HG03558 (cell line): ENCODE results near the gene VASH2.
"Not testable (repeated sequence)": the region's sequence is repeated elsewhere in the genome, so short reads cannot be mapped to it uniquely, and the experiment has no call there.

Experiments
- ATAC-seq: cut with Tn5 transposase; IDR thresholded peaks from one replicate; pipeline ENCODE4 v1.9.1; 2021; ENCODE audit warnings: moderate number of reproducible peaks; ENCODE audit not compliant: unreplicated experiment; ENCODE audit errors: extremely low read depth

VASH2 gene

DNA sequence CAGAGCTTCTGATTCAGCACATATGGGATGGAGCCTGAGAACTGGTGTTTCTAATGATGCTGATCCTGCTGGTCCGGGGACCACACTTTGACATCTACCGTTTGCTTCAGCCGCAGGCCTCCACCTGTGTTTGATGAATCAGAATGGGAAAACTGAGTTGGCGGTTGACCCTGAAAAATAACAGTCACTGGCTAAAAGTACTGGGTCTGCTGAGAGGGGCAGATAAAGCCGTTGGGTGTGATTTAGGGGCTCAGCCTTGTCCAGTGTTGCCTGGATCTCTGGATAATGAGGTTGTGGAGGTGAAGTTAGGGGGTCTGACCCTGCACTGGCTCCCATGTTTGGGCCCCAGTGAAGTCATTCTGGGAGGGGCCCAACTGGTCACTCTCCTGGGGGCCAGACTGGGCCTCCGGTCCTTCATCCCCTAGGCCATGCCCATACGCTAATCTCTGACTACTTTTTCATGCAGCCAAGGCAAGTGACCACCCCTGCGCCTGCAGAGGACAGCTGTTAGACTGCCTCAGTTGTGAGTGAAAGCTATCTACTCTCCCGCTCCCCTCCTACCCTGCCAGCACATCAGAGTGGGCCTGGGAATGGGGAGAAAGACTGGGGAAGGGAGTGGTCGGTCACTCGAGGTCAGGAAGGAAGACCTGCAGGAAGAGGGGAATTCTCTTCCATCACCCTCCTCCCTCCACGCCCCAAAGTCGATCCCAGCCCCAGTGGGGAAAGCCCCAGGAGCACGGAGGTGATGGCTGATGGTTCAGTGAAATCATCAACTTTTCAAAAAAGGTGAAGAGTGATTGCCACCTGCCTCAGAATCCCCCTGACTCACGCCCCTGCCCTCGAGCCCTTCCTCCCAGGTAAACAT, 27.7 kb downstream of the VASH2 start:
- no peak for ATAC-seq

DNA sequence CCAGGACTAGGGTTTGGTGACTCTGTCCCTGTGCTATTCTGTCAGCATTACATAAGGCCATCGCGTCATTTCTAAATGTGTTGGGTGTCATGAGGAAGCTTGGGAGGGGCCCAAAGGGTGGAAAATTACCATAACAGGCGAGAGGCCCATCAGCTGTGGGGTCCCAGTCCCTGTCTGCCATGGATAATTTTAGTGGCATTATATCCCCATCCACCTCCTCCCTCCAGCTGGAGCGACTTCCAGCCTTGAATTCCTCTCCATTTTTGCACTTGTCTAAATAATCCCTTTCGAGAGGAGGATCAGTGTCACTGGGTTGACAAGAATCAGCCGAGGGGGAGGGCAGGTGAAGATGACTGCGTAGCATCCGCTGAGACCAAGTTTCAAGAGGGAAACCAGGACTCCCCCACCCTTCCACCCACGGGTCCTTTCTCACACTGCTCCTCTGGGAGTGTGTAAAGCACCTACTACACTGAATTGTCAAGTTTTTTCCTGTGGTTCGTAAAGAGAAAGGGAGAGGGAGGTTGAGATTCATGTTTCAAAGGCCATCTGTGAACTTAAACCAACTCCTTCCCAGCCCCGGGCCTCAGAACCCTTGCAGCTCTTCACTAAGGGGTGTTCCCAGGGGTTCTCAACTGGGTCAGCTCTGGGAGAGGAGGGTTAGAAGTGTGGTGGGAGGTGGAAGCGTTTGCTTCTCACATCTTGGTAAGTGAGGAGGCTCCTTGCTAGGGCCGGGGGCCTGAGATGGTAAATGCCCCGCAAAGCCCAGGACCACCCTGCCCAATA, 29.2 kb downstream of the VASH2 start:
- no peak for ATAC-seq

DNA sequence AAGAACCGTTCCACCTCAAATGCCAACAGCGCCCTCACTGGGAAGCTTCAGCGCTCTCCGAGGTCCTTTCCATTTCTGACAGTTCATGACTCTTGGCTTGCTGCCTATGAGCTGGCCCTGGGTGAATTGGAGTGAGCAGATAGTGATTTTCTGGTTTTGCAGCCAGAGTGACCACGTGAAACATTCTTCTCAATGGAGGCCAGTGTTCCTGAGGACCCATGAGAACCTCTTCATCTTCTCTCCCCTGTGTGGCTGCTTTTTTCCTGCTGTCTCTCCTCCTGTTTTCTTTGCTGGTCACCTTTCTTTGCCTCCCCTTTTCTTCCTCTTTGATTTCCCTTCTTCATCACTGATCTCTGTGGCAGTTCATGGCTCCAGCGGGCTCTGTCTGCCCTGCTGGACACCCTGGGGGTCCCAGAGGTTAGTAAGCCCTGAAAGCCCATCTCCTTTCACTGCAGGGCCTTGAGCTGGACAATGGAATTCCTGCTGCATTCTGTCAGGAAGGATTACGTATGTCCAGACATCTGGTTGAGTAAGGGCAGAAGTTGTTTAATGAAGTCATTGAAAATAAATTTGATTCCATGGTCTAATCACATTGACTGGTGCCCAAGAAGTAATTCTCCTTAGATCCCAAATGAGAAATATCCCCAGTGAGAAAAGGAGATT, 29.9 kb downstream of the VASH2 start:
- no peak for ATAC-seq

DNA sequence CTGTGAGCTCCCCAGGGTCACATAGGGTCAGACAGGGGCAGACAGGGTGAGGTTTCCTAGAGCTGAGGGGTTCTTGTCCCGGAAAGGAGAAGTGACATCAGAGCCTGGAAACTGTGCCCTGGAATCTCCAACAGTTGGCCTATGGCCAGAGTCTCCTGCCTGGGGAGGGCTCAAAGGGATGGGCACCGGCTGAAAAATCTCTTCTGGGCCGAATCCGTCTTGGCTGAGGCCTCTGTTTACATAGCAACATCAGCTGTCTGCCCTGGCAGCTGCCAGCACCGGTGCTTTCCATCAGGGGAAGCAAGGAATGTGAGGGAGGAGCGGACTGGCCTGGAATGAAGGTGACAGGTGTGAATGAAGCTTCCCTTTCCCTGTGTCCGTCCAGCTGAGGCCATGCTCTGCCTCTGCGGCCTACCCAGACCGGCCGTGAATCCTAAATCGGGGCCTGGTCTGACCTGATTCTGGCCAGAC, 30.7 kb downstream of the VASH2 start:
- no peak for ATAC-seq

DNA sequence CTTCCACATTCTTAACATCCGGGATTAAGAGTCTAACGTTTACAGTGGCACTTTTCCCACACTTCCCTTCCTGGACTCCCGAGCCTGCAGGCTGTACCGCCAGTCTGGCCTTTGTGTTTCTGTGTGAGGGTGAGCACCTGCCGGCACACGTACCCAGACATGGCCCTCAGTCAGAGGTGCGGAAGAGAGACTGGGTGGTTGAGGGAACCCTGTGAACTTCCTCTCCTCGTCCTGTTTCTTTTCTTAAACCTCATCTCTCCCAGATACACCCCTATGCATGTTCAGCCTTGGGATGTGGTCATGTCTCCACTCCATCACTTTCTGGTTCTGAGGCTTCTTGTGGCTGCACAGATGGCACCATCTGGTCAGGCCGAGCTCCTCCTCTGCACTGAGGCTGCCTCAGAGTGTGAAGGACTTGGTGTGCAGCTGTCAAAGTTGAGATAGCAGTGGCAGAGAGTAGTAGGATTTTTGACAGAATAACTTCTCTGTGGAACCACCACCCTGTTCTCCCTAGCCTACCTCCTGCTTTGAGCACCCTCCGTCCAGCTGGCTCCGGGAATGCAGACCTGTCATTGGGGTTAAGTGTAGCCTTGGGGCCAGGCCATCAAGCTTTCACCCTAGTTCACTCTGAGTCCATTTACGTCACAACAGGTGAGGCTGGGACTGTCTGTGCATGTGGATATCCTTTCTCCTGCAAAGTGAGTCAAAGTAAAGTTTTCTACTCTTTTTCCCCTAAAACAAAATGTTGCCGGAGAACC, 31.4 kb downstream of the VASH2 start:
- ATAC-seq = peak; percentile 35

DNA sequence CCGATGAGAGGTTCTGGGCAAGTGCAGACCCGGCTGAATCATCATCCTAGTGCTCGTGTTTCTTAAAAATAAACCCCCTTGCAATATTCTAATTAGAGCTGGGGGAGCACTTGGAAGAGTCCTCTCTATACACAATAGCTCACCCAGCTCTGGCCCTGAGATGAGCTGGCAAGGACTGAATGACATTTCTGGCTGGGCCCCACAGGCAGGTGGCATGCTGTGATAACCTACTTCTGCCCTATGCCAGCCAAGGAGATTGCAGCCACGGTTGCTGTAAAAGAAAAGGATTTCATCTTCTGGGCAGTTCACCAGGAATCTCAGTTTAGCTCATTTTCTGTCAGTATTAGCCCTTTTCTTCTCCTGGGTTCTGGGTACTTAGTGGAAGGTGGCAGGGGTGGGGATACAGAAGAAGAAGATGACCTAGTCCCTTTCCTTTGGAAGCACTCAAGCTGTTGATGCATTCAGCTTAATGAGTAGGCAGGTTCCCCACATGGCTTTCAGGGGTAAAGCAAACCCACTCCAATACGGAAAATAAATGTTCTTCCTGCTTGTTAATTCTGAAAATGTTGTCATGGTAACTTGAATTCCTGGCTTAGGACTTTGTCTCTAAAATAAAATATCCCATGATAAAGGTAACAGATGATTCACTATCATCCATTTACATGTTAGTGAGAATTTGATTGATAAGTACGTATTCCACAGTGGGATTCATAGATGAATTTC, 32.2 kb downstream of the VASH2 start:
- no peak for ATAC-seq

DNA sequence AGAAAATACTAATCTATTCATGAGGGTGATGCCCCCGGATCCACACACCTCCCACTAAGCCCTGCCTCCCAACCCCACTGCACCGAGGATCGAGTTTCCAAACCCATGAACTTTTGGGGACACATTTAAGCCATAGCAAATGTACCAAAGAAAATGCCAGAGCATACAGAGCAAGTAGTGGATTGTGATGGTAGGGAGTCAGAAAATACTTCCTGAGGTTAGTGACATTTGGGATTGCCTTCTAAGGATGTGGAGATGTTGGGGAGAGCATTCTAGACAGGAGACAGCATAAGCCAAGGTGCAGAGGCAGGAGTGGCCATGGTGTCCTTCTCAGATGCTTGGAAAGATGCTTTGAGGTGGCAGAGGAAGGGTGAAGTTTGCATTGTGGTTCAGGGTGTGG, 33.1 kb downstream of the VASH2 start:
- no peak for ATAC-seq

DNA sequence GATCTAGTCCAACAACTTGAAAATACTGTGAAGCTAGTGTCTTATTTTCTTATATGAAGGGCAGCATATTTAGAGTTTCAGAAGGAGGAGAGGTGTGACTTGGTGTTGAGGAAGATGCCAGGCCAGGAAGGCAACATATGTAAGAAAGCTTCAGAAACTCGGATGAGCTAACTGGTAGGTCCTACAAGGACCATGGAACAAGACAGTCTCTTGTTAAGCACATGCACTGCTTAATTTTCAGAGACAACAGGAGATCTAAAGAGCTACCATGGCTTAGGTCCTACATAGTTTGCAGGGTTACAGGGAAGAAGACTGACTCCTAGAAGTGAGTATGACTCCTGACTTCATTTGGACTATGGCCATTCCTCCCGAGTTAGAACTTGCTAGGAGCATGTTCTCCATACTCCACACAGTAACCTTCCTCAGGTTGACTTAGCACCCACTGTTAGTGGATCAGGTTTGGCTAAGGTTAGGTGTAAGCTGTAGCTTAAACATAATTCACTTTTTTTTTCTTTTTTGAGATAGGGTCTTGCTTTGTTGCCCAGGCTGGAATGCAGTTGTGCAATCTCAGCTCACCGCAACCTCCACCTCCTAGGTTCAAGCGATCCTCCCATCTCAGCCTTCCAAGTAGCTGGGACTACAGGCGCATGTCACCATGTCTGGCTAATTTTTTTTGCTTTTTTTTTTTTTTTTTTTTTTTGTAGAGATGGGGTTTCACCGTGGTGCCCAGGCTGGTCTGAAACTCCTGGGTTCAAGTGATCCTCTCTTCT, 34.4 kb downstream of the VASH2 start:
- no peak for ATAC-seq

DNA sequence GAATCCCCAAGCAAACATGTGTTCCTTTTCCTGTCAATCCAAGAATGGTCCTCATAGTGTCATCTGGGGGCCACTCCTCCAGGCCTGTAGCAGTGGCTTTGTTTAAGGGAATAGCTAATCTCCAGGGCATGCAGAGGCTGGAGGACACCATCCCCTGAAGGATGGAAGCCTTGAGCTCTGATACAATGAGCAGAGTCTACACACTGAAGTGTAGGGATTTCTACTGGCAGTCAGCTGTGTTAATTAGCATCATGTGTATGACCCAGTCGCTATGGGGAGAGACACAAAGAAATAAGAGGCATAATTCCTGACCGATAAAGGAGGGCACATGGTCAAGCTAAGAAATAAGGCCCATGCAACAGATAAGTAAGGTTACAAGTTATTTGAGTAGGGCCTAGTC, 36.2 kb downstream of the VASH2 start:
- ATAC-seq = no peak

DNA sequence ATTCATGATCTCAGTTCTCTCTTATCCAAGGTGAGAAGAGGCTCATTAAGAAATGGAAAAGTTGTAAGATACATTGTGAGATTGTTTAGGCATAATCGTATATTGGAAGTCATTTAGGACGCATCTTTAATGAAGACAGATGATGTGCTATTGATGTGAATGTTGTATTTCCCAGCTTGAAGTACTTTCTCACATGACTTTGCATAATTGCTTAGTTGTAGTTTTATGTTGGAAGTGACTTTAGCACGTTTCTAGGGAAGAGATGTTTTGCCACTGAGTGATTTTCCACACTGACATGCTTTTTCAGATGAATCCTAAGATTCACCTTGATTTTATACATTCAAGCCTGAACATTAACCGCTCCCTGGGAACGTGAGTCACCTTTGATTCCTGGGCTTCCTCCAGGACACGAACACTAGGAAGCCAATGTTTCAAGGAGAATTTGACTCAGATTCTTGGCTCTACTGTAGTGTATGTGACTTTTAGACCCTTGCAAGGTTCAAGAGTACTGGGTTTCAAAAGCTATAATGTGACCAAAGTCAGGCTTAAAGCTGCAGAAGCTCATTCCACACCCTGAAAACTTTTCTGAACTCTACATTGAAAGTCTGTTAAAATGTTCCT, 37.5 kb downstream of the VASH2 start:
- no peak for ATAC-seq

DNA sequence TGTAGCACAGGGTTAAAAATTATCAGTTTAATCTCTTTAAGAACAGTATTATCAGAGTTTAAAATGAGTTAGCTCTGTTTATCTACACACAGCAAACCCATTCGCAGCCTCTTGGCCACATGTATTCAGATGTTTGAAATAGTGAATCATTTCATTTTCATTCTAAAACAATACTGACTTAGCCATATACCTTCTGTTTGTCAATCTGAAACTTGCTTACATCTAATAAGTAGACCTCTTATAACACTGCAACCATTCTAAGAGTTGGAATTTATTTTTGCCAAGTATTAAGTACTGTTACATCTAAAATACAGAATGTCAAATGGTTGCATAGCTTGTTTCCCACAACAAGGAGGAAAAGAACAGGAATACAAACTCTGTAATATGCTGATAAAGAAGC, 39.9 kb downstream of the VASH2 start:
- no peak for ATAC-seq

DNA sequence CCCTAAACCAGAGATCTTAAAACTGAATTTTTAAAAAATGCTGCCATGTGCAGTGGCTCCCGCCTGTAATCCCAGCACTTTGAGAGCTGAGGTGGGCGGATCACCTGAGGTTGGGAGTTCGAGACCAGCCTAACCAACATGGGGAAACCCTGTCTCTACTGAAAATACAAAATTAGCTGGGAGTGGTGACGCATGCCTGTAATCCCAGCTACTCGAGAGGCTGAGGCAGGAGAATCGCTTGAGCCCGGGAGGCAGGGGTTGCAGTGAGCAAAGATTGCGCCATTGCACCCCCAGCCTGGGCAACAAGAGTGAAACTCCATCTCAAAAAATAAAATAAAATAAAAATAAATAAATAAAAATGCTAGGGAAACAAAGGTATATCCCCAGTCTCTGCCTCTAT, 43.6 kb downstream of the VASH2 start:
- ATAC-seq = not testable (repeated sequence)

DNA sequence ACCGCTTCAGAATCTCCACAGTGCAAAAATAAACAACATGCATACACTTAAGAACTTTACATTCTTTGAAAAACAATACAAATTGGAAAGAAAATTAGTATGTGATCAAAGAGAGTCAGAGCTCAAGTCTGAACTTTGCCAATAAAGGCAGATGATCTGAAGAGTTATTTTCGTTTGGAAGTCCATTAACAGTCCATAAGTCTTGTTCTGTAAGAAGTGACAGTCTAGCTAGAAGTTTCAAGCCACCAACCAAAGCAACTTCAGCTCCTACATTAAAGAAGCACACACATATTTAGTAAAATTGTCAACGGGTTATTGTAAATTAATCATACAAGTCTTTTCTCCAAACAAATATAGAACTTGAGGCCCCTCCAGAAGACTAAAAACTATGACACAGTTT, 44.6 kb downstream of the VASH2 start:
- ATAC-seq = no peak

DNA sequence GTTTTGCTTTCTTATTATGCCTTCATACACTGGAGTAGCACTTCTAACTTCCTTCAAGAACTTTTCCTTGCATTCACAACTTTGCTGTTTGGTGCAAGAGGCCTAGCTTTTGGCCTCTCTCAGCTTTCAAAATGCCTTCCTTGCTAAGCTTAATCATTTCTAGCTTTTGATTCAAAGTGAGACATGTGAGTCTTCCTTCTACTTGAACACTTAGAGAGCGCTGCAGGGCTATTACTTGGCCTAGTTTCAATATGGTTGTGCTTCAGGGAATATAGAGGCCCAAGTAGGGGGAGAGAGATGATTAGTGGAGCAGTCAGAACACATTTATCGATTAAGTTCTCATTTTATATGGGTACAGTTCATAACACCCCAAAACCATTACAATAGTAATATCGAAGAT, 52.9 kb downstream of the VASH2 start:
- no peak for ATAC-seq

DNA sequence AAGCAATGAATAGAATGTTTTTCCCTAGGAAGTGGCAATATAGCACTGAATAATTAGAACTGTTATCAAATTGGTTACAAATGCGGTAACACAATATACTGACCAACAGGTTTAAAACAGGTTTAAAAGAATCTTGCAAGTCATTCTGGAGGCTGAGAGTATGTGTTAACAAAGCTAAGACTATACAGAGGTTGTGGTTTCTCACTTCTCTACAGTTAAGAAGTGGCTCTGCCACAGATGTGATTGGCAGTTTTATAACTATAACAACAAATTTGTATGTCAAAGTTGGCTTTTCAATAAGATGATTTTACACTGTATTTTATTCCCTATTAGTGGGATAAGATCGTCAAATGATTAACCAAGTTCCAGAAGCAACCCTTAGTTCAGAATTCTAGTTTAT, 58.2 kb downstream of the VASH2 start:
- peak; percentile 46 for ATAC-seq

DNA sequence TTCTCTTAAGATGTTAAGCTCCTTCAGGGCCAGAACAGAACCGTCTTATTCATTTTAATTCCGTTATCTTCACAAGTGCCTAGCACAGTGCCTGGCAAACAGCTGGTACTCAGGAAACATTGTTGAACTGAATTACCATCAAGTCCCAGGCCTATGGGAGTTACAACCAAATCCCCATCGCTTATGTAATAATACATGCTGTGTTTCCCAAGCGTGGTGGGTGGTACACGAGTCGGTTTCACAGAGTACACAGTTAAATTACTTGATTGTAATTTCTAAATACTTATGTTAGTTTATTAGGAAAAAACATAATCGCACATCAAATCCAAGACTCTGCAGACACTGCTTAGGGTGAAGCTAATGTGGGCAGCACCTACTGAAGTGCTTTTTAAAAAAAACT, 64.3 kb downstream of the VASH2 start:
- no peak for ATAC-seq

DNA sequence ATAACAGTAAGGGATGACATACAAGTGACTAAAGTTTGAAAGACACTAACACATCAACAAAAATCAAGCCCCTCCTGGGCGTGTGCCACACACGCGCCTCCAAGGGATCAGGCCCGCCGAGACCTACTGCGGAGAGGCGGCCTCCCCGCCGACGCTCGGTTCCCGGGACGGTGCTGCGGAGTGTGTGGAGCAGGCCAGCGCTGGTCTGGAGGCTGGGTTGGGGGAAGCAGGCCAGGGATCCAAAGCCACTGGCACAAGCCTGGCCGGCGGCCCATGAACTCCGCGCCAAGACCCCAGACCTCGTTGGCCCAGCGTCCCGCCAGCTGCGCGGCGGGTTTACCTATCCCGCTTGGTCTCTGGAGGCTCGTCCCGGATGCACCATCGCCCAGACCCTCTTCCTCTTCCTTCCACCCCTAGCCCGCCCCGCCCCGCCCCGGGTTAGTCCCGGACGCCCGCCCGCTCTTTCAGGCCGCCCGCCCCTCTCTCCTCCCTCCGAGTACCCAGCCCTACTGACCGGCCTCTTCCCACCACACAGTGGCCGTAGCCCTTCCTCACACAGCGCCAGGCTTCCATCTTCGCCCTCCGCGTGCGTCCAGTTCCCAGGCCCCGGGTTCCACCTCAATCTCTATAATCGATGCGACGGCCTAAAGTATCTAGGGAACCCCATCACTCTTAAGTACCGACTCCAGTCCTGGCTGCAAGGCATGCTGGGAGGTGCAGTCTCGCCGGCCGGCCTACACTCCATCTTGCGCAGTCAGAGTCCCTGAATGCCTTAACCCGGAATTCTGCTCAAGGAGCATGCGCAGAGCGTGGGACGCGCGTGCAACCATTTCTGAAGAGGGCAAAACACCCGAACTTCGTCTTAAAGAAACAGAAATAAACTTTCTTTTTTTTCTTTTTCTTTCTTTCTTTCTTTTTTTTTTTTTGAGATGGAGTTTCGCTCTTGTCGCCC, 65.0 kb downstream of the VASH2 start, which contains the start of gene ANGEL2:
Gene ANGEL2, minus strand, starts transcription at position 769 of the 952 bp plus-strand sequence. Its CDS starts 196 bp downstream, at position 573.
- peak; percentile 89 for ATAC-seq
